ENCODE data around the gene GXYLT2. TPM values are rescaled to one million over a fixed set of nuclear protein-coding genes. Genes with fewer than 3 reads are reported as not detected.

GXYLT2 gene
- total and polyA plus RNA-seq, 2 of the 13 experiments (the other 11 are each of a cell fraction or from before 2014, with no cell fraction given), result 4.3 to 6.9 TPM

DNA sequence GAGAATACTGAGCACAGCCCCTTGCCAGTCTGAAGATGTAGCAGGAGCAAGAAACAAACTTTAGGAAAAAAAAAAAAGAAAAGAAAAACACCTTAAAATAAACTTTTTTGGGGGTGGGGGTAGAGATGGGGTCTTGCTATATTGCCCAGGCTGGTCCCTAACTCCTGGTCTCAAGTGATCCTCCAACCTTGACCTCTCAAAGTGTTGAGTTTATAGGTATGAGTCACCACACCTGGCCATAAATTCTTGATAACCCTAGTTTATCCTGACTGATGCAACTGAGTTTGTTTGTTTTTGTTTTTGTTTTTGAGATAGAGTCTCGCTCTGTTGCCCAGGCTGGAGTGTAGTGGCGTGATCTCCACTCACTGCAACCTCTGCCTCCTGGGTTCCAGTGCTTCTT is 28.4 kb downstream of the GXYLT2 start:
- Histone ChIP-seq H3K79me2 (ENCODE audit: insufficient read depth, low read length) (no peaks in the 10 kb centered on the region), H2AFZ (ENCODE audit: low read length) (no peak overlapping the region), H3K36me3 (replicated peaks in 1 of 2; ENCODE audit: control insufficient read depth in 1 of 2, insufficient read depth in 2 of 2, low read length in 2 of 2) (no peaks in the 10 kb centered on the region; a peak in 2 of 5 replicates), H3K27ac (ENCODE audit: extremely low read length, insufficient read depth, low read length) (no peak overlapping the region), H3K4me1 (ENCODE audit: insufficient read depth, low read length) (no peaks in the 10 kb centered on the region), H3K4me2 (ENCODE audit: low read depth, low read length) (no peak overlapping the region), H3K4me3 (replicated peaks in 1 of 3; ENCODE audit: insufficient read depth in 1 of 3, low read depth in 2 of 3, low read length in 3 of 3) (no peak overlapping the region), H3K9ac (ENCODE audit: insufficient read depth, low read depth, low read length) (no peak overlapping the region), H3K9me3 (ENCODE audit: low read length) (no peaks in the 10 kb centered on the region), H4K20me1 (ENCODE audit: insufficient read depth, low read length) (no peaks in the 10 kb centered on the region), H3K27me3 (ENCODE audit: control insufficient read depth in 1 of 2, insufficient read depth in 2 of 2, low read length in 2 of 2) (no peaks in the 10 kb centered on the region)
- DNase-seq (ENCODE audit: low spot score) (no peak), FAIRE-seq (no peak), ATAC-seq (no peak)
- peak; percentile 65 for TF ChIP-seq ZNF121 (CRISPR knock-in tag; IDR thresholded peaks at IDR 0.05)
- TF ChIP-seq, protein P1, sequence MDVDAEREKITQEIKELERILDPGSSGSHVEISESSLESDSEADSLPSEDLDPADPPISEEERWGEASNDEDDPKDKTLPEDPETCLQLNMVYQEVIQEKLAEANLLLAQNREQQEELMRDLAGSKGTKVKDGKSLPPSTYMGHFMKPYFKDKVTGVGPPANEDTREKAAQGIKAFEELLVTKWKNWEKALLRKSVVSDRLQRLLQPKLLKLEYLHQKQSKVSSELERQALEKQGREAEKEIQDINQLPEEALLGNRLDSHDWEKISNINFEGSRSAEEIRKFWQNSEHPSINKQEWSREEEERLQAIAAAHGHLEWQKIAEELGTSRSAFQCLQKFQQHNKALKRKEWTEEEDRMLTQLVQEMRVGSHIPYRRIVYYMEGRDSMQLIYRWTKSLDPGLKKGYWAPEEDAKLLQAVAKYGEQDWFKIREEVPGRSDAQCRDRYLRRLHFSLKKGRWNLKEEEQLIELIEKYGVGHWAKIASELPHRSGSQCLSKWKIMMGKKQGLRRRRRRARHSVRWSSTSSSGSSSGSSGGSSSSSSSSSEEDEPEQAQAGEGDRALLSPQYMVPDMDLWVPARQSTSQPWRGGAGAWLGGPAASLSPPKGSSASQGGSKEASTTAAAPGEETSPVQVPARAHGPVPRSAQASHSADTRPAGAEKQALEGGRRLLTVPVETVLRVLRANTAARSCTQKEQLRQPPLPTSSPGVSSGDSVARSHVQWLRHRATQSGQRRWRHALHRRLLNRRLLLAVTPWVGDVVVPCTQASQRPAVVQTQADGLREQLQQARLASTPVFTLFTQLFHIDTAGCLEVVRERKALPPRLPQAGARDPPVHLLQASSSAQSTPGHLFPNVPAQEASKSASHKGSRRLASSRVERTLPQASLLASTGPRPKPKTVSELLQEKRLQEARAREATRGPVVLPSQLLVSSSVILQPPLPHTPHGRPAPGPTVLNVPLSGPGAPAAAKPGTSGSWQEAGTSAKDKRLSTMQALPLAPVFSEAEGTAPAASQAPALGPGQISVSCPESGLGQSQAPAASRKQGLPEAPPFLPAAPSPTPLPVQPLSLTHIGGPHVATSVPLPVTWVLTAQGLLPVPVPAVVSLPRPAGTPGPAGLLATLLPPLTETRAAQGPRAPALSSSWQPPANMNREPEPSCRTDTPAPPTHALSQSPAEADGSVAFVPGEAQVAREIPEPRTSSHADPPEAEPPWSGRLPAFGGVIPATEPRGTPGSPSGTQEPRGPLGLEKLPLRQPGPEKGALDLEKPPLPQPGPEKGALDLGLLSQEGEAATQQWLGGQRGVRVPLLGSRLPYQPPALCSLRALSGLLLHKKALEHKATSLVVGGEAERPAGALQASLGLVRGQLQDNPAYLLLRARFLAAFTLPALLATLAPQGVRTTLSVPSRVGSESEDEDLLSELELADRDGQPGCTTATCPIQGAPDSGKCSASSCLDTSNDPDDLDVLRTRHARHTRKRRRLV (CRISPR knock-in tag; IDR thresholded peaks at IDR 0.05), result no peak
- no TSS peak for BruUV-seq (replicated peaks)
- CTCF ChIA-PET (ENCODE audit: low intra/inter-chr PET ratio, low total read pairs), result no interaction called here
- POLR2A ChIA-PET, result no interaction called here
- intact Hi-C loops (cut with micrococcal nuclease; ENCODE audit: unreplicated experiment) (no loop called here), in situ Hi-C loops (cut with HindIII; ENCODE audit: extremely low pct_ligation_motif_present, low pct_unique_long_range_greater_than_20kb) (no loop called here)
- WGBS (ENCODE audit: low lambda C conversion rate), result 100% methylated on average over 2 of the region's 2 CpGs

DNA sequence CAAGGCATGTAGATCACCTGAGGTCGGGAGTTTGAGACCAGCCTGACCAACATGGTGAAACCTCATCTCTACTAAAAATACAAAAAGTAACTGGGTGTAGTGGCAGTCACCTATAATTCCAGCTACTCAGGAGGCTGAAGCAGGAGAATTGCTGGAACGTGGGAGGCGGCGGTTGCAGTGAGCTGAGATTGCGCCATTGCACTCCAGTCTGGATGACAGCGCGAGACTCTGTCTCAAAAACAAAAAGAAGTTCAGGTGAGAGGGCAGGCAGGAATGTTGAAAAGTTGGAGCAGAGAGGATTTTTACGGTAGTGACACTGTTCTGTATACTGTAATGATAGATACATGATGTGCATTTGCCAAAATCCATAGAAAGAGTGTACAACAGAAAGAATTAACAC is 31.7 kb downstream of the GXYLT2 start:
- H3K4me1 ChIP-seq (ENCODE audit: insufficient read depth, low read length), result no peaks in the 10 kb centered on the region
- POLR2A ChIA-PET, result no interaction called here
- TF ChIP-seq, protein P2, sequence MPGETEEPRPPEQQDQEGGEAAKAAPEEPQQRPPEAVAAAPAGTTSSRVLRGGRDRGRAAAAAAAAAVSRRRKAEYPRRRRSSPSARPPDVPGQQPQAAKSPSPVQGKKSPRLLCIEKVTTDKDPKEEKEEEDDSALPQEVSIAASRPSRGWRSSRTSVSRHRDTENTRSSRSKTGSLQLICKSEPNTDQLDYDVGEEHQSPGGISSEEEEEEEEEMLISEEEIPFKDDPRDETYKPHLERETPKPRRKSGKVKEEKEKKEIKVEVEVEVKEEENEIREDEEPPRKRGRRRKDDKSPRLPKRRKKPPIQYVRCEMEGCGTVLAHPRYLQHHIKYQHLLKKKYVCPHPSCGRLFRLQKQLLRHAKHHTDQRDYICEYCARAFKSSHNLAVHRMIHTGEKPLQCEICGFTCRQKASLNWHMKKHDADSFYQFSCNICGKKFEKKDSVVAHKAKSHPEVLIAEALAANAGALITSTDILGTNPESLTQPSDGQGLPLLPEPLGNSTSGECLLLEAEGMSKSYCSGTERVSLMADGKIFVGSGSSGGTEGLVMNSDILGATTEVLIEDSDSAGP (CRISPR knock-in tag; IDR thresholded peaks at IDR 0.05; ENCODE audit: borderline replicate concordance), result no peak
- TF ChIP-seq, protein P3, sequence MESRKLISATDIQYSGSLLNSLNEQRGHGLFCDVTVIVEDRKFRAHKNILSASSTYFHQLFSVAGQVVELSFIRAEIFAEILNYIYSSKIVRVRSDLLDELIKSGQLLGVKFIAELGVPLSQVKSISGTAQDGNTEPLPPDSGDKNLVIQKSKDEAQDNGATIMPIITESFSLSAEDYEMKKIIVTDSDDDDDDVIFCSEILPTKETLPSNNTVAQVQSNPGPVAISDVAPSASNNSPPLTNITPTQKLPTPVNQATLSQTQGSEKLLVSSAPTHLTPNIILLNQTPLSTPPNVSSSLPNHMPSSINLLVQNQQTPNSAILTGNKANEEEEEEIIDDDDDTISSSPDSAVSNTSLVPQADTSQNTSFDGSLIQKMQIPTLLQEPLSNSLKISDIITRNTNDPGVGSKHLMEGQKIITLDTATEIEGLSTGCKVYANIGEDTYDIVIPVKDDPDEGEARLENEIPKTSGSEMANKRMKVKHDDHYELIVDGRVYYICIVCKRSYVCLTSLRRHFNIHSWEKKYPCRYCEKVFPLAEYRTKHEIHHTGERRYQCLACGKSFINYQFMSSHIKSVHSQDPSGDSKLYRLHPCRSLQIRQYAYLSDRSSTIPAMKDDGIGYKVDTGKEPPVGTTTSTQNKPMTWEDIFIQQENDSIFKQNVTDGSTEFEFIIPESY (CRISPR knock-in tag; IDR thresholded peaks at IDR 0.05), result peak; percentile 52; the same call in 1 of the 2 replicates
- TF ChIP-seq EP300 (IDR thresholded peaks at IDR 0.05; ENCODE audit: low read depth in 2 of 2, low read length in 2 of 2) (no peak), EP300 (CRISPR knock-in tag; IDR thresholded peaks at IDR 0.05; ENCODE audit: borderline replicate concordance) (no peak), ZNF180 (CRISPR knock-in tag; IDR thresholded peaks at IDR 0.05; ENCODE audit: borderline replicate concordance, low read depth) (no peak)
- no peak for ATAC-seq
- no peak overlapping the region for H2AFZ ChIP-seq (ENCODE audit: low read length)
- intact Hi-C loops (cut with micrococcal nuclease; ENCODE audit: unreplicated experiment) (no loop called here), in situ Hi-C loops (cut with HindIII; ENCODE audit: extremely low pct_ligation_motif_present, low pct_unique_long_range_greater_than_20kb) (no loop called here)
- CTCF ChIA-PET (ENCODE audit: low intra/inter-chr PET ratio, low total read pairs), result no interaction called here
- no peaks in the 10 kb centered on the region for H3K9me3 ChIP-seq (ENCODE audit: low read length)
- H3K79me2 ChIP-seq (ENCODE audit: insufficient read depth, low read length), result no peaks in the 10 kb centered on the region
- H3K4me2 ChIP-seq (ENCODE audit: low read depth, low read length), result no peak overlapping the region
- DNase-seq (ENCODE audit: low spot score), result no peak
- no peak for FAIRE-seq
- H4K20me1 ChIP-seq (ENCODE audit: insufficient read depth, low read length), result no peaks in the 10 kb centered on the region
- H3K4me3 ChIP-seq (replicated peaks in 1 of 3; ENCODE audit: insufficient read depth in 1 of 3, low read depth in 2 of 3, low read length in 3 of 3), result no peak overlapping the region
- BruUV-seq (replicated peaks), result no TSS peak
- H3K9ac ChIP-seq (ENCODE audit: insufficient read depth, low read depth, low read length), result no peak overlapping the region
- H3K27ac ChIP-seq (ENCODE audit: extremely low read length, insufficient read depth, low read length), result no peak overlapping the region
- H3K36me3 ChIP-seq (replicated peaks in 1 of 2; ENCODE audit: control insufficient read depth in 1 of 2, insufficient read depth in 2 of 2, low read length in 2 of 2), result peaks cover 0 to 4% of the 10 kb centered on the region in 2 experiments; a peak in 2 of 5 replicates
- WGBS (ENCODE audit: low lambda C conversion rate), result 97% methylated on average over 8 of the region's 8 CpGs
- no peaks in the 10 kb centered on the region for H3K27me3 ChIP-seq (ENCODE audit: control insufficient read depth in 1 of 2, insufficient read depth in 2 of 2, low read length in 2 of 2)

All from HepG2 (cell line).